PFSK-1 (cell line): ENCODE data around the gene CEPT1.

Experiments used
- POLR2AphosphoS5 ChIP-seq: IDR thresholded peaks from 2 replicates; pipeline ENCODE4 v1.6.1; 2012; ENCODE audit warnings: low read depth, mild to moderate bottlenecking, control low read depth, low read length, moderate library complexity
- SIN3A ChIP-seq: IDR thresholded peaks from 2 replicates; pipeline ENCODE4 v1.6.1; 2012; ENCODE audit warnings: mild to moderate bottlenecking, low read length, moderate library complexity, borderline replicate concordance; ENCODE audit not compliant: insufficient read depth
- TAF1 ChIP-seq: IDR thresholded peaks from 2 replicates; pipeline ENCODE4 v1.6.1; 2012; ENCODE audit warnings: low read length, control low read depth, borderline replicate concordance; ENCODE audit not compliant: insufficient read depth
- TF ChIP-seq, protein P1 (sequence below), 2 experiments: IDR thresholded peaks; 2 replicates each; pipeline versions ENCODE4 v1.6.1 to v1.8.0; 2011 to 2012; ENCODE audit warnings: low read depth in 2 of 2, low read length in 2 of 2, control low read depth in 1 of 2, inconsistent platforms in 1 of 2, mild to moderate bottlenecking in 1 of 2, moderate library complexity in 1 of 2; ENCODE audit not compliant: insufficient read depth in 1 of 2

DNA sequence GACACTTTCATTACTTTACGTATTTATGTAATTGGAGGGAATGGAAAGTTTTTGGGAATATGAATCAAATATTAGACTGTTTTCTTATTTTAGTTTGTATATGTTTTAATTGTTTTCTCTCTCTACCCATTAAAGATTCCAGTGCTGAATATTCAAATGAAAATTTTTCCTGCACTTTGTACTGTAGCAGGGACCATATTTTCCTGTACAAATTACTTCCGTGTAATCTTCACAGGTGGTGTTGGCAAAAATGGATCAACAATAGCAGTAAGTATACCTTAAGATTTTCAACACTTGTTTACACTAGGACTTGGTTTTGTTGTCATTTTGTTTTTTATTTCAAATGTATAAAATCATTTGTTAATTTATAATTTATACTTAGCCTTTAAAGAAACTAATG lies 42.0 kb downstream of the CEPT1 start:
- TF ChIP-seq POLR2AphosphoS5 (no peak), SIN3A (no peak), TAF1 (no peak)
- TF ChIP-seq, protein P1, sequence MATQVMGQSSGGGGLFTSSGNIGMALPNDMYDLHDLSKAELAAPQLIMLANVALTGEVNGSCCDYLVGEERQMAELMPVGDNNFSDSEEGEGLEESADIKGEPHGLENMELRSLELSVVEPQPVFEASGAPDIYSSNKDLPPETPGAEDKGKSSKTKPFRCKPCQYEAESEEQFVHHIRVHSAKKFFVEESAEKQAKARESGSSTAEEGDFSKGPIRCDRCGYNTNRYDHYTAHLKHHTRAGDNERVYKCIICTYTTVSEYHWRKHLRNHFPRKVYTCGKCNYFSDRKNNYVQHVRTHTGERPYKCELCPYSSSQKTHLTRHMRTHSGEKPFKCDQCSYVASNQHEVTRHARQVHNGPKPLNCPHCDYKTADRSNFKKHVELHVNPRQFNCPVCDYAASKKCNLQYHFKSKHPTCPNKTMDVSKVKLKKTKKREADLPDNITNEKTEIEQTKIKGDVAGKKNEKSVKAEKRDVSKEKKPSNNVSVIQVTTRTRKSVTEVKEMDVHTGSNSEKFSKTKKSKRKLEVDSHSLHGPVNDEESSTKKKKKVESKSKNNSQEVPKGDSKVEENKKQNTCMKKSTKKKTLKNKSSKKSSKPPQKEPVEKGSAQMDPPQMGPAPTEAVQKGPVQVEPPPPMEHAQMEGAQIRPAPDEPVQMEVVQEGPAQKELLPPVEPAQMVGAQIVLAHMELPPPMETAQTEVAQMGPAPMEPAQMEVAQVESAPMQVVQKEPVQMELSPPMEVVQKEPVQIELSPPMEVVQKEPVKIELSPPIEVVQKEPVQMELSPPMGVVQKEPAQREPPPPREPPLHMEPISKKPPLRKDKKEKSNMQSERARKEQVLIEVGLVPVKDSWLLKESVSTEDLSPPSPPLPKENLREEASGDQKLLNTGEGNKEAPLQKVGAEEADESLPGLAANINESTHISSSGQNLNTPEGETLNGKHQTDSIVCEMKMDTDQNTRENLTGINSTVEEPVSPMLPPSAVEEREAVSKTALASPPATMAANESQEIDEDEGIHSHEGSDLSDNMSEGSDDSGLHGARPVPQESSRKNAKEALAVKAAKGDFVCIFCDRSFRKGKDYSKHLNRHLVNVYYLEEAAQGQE (IDR thresholded peaks at IDR 0.05; ENCODE audit: insufficient read depth in 1 of 2, low read depth in 2 of 2, low read length in 2 of 2), result no peak
